HK-2 (cell line): ENCODE data around the gene DACH2.

Experiments used
- DNase-seq: peaks from one replicate; pipeline ENCODE4 v3.0.0-alpha.2; 2018; ENCODE audit not compliant: unreplicated experiment

Gene DACH2

DNA sequence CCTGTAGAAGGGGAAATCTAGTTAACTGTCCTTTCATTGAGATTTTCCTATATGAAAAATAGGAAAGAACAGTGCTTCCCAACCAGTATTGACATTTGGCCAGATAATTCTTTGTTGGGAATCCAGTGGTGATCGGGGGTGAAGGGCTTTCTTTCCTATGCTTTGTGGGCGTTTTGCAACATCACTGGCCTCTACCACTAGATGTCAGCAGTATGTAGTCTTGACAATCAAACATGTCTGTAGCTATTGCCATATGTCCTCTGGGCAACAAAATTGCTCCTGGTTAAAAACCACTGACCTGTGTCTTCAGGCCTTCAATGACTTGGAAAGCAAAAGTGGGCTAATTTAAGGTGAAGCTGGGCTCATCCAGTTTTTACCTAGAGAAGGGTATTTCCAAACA is 658.5 kb downstream of the DACH2 start:
- peak; percentile 0 for DNase-seq

DNA sequence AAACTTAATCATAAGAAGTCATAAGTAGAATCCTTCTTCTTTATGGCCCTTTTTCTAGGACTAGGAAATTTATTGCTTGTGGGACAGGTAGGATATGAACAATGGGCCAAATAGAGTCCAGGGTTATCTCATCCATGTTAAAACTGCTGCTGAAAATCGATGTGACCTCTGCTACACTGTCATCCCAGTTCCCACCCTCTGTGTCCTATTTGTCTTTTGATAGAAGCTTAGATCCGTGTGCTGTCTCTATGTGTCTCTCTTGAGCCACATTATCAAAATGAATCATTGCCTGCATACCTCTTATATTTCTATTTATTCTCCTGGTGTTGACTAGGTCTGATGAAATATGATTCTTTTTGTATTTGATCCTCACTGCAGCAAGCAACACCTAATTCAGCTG is 661.4 kb downstream of the DACH2 start:
- no peak for DNase-seq

DNA sequence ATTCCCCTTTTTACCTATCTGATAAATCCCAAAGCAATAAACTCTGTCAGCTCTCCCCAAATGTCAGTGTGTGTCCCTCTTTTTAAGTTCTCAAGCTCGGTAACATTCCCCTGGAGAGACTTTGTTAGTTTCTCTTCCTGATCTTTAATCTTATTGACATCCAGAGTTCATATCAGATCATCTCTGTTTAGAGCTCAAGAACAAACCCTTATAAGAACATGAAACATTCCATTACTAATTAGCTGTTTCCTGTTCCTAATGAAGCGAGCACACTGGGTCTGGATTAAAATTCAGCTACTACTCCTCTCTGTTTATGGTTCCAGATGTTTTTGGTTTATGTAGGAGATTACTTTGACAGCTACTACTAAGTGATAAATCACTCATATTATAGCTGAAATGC is 681.5 kb downstream of the DACH2 start:
- DNase-seq, result no peak

DNA sequence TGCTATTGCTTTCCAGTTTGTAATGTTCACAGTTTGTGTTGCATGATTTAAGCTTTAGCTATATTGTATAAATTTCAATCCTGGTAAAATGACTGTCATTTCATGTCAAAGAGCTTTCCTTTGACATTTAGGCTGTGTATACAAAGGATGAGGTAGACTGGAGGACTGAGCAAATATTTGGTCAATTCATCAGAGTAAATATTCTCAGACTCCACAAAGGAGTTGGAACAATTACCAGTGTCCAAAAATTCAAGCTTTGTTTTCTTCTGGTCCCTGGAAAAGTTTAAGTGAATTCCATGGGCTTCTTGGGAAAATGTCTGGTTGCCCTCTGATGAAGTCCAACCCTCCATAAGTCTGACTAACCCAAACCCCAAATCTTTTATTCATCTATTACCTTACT is 682.4 kb downstream of the DACH2 start:
- DNase-seq, result no peak

DNA sequence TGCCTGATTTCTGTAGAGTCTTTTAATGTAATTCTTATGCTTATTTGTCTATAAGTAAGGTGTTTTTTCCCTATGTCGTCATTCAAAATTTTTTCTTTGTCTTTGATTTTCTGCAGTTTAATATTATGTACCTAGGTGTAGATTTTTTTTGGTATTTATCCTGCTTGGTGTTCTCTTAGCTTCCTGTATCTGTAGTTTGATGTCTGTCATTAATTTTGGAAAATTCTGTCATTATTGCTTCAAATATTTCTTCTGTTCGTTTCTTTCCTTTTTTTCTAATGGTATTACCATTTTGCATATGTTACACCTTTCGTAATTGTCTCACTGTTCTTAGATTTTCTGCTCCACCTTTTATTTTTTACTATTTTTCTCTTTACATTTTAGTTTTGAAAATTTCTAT is 696.9 kb downstream of the DACH2 start:
- no peak for DNase-seq
